ENCODE measurements around the gene NR4A3.

The NR4A3 gene

DNA sequence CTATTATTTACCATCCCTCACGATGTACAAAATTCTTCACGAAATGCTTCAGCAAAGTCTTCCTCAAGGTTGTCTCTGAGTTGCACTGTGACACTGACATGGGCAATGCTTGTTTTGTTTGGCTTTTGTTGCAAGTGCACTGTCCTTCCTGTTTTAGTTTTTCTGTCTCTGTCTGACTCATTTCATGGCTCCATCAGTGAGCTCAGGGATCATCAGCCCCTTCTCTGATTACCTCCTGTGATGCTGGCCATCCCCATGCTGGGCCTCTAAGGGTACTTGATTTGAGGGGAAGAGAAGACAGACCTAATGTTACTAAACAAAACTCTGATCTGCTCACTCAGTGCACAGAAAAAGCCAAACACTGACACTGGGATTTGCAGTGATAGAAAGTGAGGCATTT is 47.2 kb downstream of the NR4A3 start:
- Histone ChIP-seq H3K27me3 (ENCODE audit: control insufficient read depth, insufficient read depth, low read length) (no peaks in the 10 kb centered on the region), H3K36me3 (ENCODE audit: control insufficient read depth, insufficient read depth, low read length) (no peaks in the 10 kb centered on the region), H3K4me1 (ENCODE audit: control insufficient read depth, insufficient read depth, low read length) (no peaks in the 10 kb centered on the region), H3K9ac (ENCODE audit: low read length) (no peak overlapping the region), H3K4me3 (ENCODE audit: low read length) (no peak overlapping the region), H3K9me3 (ENCODE audit: control insufficient read depth, low read length) (no peaks in the 10 kb centered on the region)

- Histone ChIP-seq H3K4me3 (ENCODE audit: low read length) (no peak overlapping the region), H3K36me3 (ENCODE audit: control insufficient read depth, insufficient read depth, low read length) (no peaks in the 10 kb centered on the region), H3K4me1 (ENCODE audit: control insufficient read depth, insufficient read depth, low read length) (no peaks in the 10 kb centered on the region), H3K9me3 (ENCODE audit: control insufficient read depth, low read length) (no peaks in the 10 kb centered on the region), H3K27me3 (ENCODE audit: control insufficient read depth, insufficient read depth, low read length) (no peaks in the 10 kb centered on the region), H3K9ac (ENCODE audit: low read length) (no peak overlapping the region)
Measured at GRCh38 chr9:99870126-99870525, 48.4 kb downstream of the NR4A3 start.

DNA sequence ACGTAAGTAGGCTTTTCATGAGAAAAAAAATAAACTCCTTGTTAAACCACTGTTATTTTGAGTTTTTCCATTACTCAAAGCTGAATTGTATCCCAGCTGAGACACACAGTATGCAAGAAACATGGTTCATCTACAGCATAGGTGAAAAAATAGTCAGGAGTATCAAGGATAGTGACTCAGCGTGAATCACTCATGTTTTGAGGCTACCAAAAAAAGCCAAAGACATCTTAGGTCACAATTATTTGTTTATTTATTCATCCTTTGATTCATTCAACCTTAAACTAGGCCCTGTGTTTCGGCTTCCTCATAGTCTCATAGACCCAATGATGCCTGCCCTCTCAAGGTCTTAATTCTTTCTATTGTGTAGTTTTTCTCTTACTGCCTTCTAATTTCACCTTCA is 51.8 kb downstream of the NR4A3 start:
- H3K9ac ChIP-seq (ENCODE audit: low read length) = no peak overlapping the region
- no peaks in the 10 kb centered on the region for H3K9me3 ChIP-seq (ENCODE audit: control insufficient read depth, low read length)
- H3K27me3 ChIP-seq (ENCODE audit: control insufficient read depth, insufficient read depth, low read length) = no peaks in the 10 kb centered on the region
- no peaks in the 10 kb centered on the region for H3K4me1 ChIP-seq (ENCODE audit: control insufficient read depth, insufficient read depth, low read length)
- no peaks in the 10 kb centered on the region for H3K36me3 ChIP-seq (ENCODE audit: control insufficient read depth, insufficient read depth, low read length)
- H3K4me3 ChIP-seq (ENCODE audit: low read length) = no peak overlapping the region

- Histone ChIP-seq H3K9ac (ENCODE audit: low read length) (no peak overlapping the region), H3K4me3 (ENCODE audit: low read length) (no peak overlapping the region), H3K4me1 (ENCODE audit: control insufficient read depth, insufficient read depth, low read length) (no peaks in the 10 kb centered on the region), H3K9me3 (ENCODE audit: control insufficient read depth, low read length) (no peaks in the 10 kb centered on the region), H3K27me3 (ENCODE audit: control insufficient read depth, insufficient read depth, low read length) (no peaks in the 10 kb centered on the region), H3K36me3 (ENCODE audit: control insufficient read depth, insufficient read depth, low read length) (no peaks in the 10 kb centered on the region)
Measured at GRCh38 chr9:99873943-99874584, 52.4 kb downstream of the NR4A3 start.

GRCh38 chr9:99876190-99876589 is 54.5 kb downstream of the NR4A3 start:
- no peak overlapping the region for H3K4me3 ChIP-seq (ENCODE audit: low read length)
- H3K9me3 ChIP-seq (ENCODE audit: control insufficient read depth, low read length) = no peaks in the 10 kb centered on the region
- no peaks in the 10 kb centered on the region for H3K4me1 ChIP-seq (ENCODE audit: control insufficient read depth, insufficient read depth, low read length)
- no peaks in the 10 kb centered on the region for H3K36me3 ChIP-seq (ENCODE audit: control insufficient read depth, insufficient read depth, low read length)
- no peaks in the 10 kb centered on the region for H3K27me3 ChIP-seq (ENCODE audit: control insufficient read depth, insufficient read depth, low read length)
- H3K9ac ChIP-seq (ENCODE audit: low read length) = no peak overlapping the region

DNA sequence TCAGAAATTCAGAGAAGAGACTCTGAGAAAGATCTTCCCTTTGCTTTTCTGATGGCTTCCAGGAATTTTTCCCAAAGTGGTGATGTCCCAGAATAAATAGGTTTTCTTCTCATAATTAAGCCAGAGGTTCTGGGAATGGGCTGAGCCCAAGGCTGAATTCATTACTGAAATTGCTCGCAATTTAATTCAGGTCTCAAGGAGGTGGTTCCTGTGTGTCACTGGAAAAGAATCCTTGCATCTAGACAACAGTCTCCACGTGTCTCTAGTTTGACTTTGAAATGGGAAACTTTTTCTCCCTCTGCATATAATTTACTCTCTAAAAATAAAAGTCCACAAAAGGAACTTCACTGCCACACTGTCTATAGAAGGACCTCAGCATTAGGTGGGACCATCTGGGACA is 57.0 kb downstream of the NR4A3 start:
- no peaks in the 10 kb centered on the region for H3K36me3 ChIP-seq (ENCODE audit: control insufficient read depth, insufficient read depth, low read length)
- no peak overlapping the region for H3K4me3 ChIP-seq (ENCODE audit: low read length)
- H3K9ac ChIP-seq (ENCODE audit: low read length) = no peak overlapping the region
- H3K27me3 ChIP-seq (ENCODE audit: control insufficient read depth, insufficient read depth, low read length) = no peaks in the 10 kb centered on the region
- no peaks in the 10 kb centered on the region for H3K9me3 ChIP-seq (ENCODE audit: control insufficient read depth, low read length)
- H3K4me1 ChIP-seq (ENCODE audit: control insufficient read depth, insufficient read depth, low read length) = no peaks in the 10 kb centered on the region

DNA sequence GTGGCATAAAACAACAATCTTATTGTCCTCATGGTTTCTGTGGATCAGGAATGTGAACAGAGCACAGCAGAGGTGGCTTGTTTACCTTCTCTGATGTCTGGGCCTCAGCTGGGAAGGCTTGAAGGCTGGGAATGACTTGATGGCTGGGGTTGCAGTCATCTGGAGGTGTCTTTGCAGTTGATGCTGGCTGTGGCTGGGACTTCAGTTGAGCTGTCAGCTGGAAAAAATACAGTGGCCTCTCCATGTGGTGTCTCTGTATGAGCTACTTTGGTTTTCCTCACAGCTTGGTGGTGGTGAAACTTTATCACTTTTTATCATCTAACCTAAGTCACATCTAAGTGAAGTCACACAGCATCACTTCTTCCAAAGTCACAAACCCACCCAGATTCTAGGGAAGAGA is 60.1 kb downstream of the NR4A3 start:
- Histone ChIP-seq H3K9ac (ENCODE audit: low read length) (no peak overlapping the region), H3K36me3 (ENCODE audit: control insufficient read depth, insufficient read depth, low read length) (no peaks in the 10 kb centered on the region)

DNA sequence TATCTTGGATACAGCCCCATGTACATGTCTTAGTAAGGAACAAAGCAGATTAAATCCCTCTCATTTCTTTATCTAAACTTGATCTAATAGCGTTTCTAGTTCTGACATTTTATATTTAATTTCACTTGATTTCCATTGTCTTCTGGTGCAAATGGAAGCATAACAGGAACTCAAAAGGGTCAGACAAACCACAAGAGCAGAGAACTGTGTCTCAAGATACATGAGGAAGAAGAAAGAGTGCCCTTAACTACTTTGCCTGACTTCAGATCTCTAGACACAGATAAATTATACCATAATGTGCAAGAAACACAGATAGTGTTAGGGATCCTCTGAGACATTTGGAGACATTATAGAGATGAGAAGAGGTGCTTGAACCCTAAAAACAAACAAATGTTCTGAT is 64.1 kb downstream of the NR4A3 start:
- no peaks in the 10 kb centered on the region for H3K27me3 ChIP-seq (ENCODE audit: control insufficient read depth, insufficient read depth, low read length)
- no peaks in the 10 kb centered on the region for H3K9me3 ChIP-seq (ENCODE audit: control insufficient read depth, low read length)
- no peak overlapping the region for H3K9ac ChIP-seq (ENCODE audit: low read length)
- no peaks in the 10 kb centered on the region for H3K36me3 ChIP-seq (ENCODE audit: control insufficient read depth, insufficient read depth, low read length)
- no peaks in the 10 kb centered on the region for H3K4me1 ChIP-seq (ENCODE audit: control insufficient read depth, insufficient read depth, low read length)
- no peak overlapping the region for H3K4me3 ChIP-seq (ENCODE audit: low read length)

More for the DNA sequence above, 60.1 kb downstream of the NR4A3 start:
- Histone ChIP-seq H3K9me3 (ENCODE audit: control insufficient read depth, low read length) (no peaks in the 10 kb centered on the region), H3K27me3 (ENCODE audit: control insufficient read depth, insufficient read depth, low read length) (no peaks in the 10 kb centered on the region), H3K4me1 (ENCODE audit: control insufficient read depth, insufficient read depth, low read length) (no peaks in the 10 kb centered on the region), H3K4me3 (ENCODE audit: low read length) (no peak overlapping the region)

DNA sequence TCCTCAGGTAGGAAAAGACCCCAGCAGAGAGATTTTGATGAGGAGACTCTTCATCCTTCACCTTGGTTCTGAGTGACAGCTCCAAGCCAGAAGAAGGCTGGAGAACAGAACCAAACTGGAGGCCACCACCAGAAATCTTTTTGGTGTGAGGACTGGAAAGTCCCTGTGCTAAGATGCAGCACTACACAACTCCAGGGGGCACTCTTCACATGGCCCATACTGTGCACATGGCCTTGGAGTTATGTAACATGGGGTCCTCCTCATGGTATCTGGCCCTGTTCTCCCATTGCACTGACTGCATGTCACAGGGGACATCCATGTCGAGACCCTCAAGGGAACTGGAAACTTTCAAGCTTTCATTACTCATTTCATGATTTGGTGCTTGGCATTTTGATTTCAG is 67.4 kb downstream of the NR4A3 start:
- H3K9ac ChIP-seq (ENCODE audit: low read length) = no peak overlapping the region
- H3K4me3 ChIP-seq (ENCODE audit: low read length) = no peak overlapping the region
- no peaks in the 10 kb centered on the region for H3K9me3 ChIP-seq (ENCODE audit: control insufficient read depth, low read length)
- no peaks in the 10 kb centered on the region for H3K36me3 ChIP-seq (ENCODE audit: control insufficient read depth, insufficient read depth, low read length)
- no peaks in the 10 kb centered on the region for H3K4me1 ChIP-seq (ENCODE audit: control insufficient read depth, insufficient read depth, low read length)
- H3K27me3 ChIP-seq (ENCODE audit: control insufficient read depth, insufficient read depth, low read length) = no peaks in the 10 kb centered on the region

GRCh38 chr9:99894826-99895225 is 73.1 kb downstream of the NR4A3 start:
- Histone ChIP-seq H3K9ac (ENCODE audit: low read length) (no peak overlapping the region), H3K9me3 (ENCODE audit: control insufficient read depth, low read length) (no peaks in the 10 kb centered on the region)

DNA sequence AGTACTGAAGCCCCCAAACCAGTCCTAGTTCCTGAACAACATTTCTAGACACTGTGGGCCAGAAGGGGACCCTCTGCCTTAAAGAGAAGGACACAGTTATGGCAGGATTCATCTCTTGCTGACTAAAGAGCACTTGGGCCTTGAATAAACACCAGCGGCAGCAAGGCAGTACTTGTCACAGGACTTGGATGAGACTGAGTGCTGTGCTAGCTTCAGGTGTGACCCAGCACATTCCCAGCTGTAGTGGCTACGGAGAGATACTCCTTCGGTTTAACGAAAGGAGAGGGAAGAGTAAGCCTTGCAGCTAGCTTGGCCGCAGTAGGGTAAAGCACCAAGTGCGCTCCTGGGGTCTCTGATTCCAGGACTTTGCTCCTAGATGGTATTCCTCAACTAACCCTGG is 73.8 kb downstream of the NR4A3 start:
- H3K9me3 ChIP-seq (ENCODE audit: control insufficient read depth, low read length) = no peaks in the 10 kb centered on the region
- H3K36me3 ChIP-seq (ENCODE audit: control insufficient read depth, insufficient read depth, low read length) = no peaks in the 10 kb centered on the region
- no peak overlapping the region for H3K4me3 ChIP-seq (ENCODE audit: low read length)
- H3K9ac ChIP-seq (ENCODE audit: low read length) = no peak overlapping the region
- no peaks in the 10 kb centered on the region for H3K4me1 ChIP-seq (ENCODE audit: control insufficient read depth, insufficient read depth, low read length)
- no peaks in the 10 kb centered on the region for H3K27me3 ChIP-seq (ENCODE audit: control insufficient read depth, insufficient read depth, low read length)

More at GRCh38 chr9:99894826-99895225, 73.1 kb downstream of the NR4A3 start:
- Histone ChIP-seq H3K27me3 (ENCODE audit: control insufficient read depth, insufficient read depth, low read length) (no peaks in the 10 kb centered on the region), H3K36me3 (ENCODE audit: control insufficient read depth, insufficient read depth, low read length) (no peaks in the 10 kb centered on the region), H3K4me3 (ENCODE audit: low read length) (no peak overlapping the region), H3K4me1 (ENCODE audit: control insufficient read depth, insufficient read depth, low read length) (no peaks in the 10 kb centered on the region)

- Histone ChIP-seq H3K4me3 (ENCODE audit: low read length) (no peak overlapping the region), H3K9me3 (ENCODE audit: control insufficient read depth, low read length) (no peaks in the 10 kb centered on the region), H3K27me3 (ENCODE audit: control insufficient read depth, insufficient read depth, low read length) (no peaks in the 10 kb centered on the region), H3K36me3 (ENCODE audit: control insufficient read depth, insufficient read depth, low read length) (no peaks in the 10 kb centered on the region), H3K4me1 (ENCODE audit: control insufficient read depth, insufficient read depth, low read length) (no peaks in the 10 kb centered on the region), H3K9ac (ENCODE audit: low read length) (no peak overlapping the region)
Measured at GRCh38 chr9:99896119-99896518, 74.4 kb downstream of the NR4A3 start.

GRCh38 chr9:99903393-99903792 is 81.7 kb downstream of the NR4A3 start:
- no peaks in the 10 kb centered on the region for H3K4me1 ChIP-seq (ENCODE audit: control insufficient read depth, insufficient read depth, low read length)

More at GRCh38 chr9:99903393-99903792, 81.7 kb downstream of the NR4A3 start:
- no peaks in the 10 kb centered on the region for H3K9me3 ChIP-seq (ENCODE audit: control insufficient read depth, low read length)
- H3K9ac ChIP-seq (ENCODE audit: low read length) = no peak overlapping the region
- H3K36me3 ChIP-seq (ENCODE audit: control insufficient read depth, insufficient read depth, low read length) = no peaks in the 10 kb centered on the region
- no peaks in the 10 kb centered on the region for H3K27me3 ChIP-seq (ENCODE audit: control insufficient read depth, insufficient read depth, low read length)
- no peak overlapping the region for H3K4me3 ChIP-seq (ENCODE audit: low read length)
